OCI-LY7 (cell line): ENCODE measurements around the gene ATP2A3.

Experiments used
- CTCF ChIP-seq: fragments of 200-600 bp; sonication (generic); conservative IDR thresholded peaks from 2 replicates; pipeline ENCODE4 v1.5.1; 2014; ENCODE audit warnings: mild to moderate bottlenecking, antibody characterized with exemption, low read length, moderate library complexity, mixed read lengths
- EZH2phosphoT487 ChIP-seq: fragments of 200-600 bp; sonication (generic); IDR thresholded peaks from 2 replicates; pipeline ENCODE4 v1.6.1; 2018; ENCODE audit warnings: low read depth, borderline replicate concordance, mild to moderate bottlenecking, mixed run types, antibody characterized with exemption, low read length, moderate library complexity, mixed read lengths

- TF ChIP-seq CTCF: no peak
- no peak for TF ChIP-seq EZH2phosphoT487
Observed at GRCh38 chr17:3926860-3927627, 37.2 kb downstream of the ATP2A3 start.
